Tibial nerve (tissue), 4 donors: ENCODE results near the gene PMIS2. TPM values are rescaled to one million over a fixed set of nuclear protein-coding genes. Genes with fewer than 3 reads are reported as not detected.

Experiments
- DNase-seq, 2 donors: peaks; one replicate each; pipeline ENCODE4 v3.0.0-alpha.2; 2019; ENCODE audit warnings: low spot score in 2 of 2
- H3K27ac ChIP-seq, 4 donors: fragments of 200-600 bp; sonication (generic) in 3 of 4; one replicate each; pipeline ENCODE4 v1.5.1; 2017 to 2019; ENCODE audit warnings: mild to moderate bottlenecking in 1 of 4
- H3K27me3 ChIP-seq, 2 donors: fragments of 200-600 bp; sonication (generic) in 1 of 2; one replicate each; pipeline versions ENCODE4 v1.5.1 to v1.6.0; 2017 to 2019
- H3K36me3 ChIP-seq, 3 donors: fragments of 200-600 bp; sonication (generic); one replicate each; pipeline ENCODE4 v1.5.1; 2018 to 2019
- H3K4me1 ChIP-seq, 4 donors: fragments of 200-600 bp; sonication (generic) in 3 of 4; one replicate each; pipeline ENCODE4 v1.5.1; 2017 to 2019
- H3K4me3 ChIP-seq, 4 donors: fragments of 200-600 bp; sonication (generic) in 3 of 4; one replicate each; pipeline ENCODE4 v1.5.1; 2017 to 2019; ENCODE audit warnings: mild to moderate bottlenecking in 1 of 4, moderate library complexity in 1 of 4
- H3K9me3 ChIP-seq, 4 donors: fragments of 200-600 bp; sonication (generic) in 3 of 4; one replicate each; pipeline ENCODE4 v1.5.1; 2017 to 2019
- CTCF ChIP-seq, 5 experiments: fragments of 200-600 bp in 3 of 5; fragments of 450-650 bp in 2 of 5; sonication (generic) in 3 of 5; IDR thresholded peaks; one replicate each; pipeline ENCODE4 v1.5.1; 2016 to 2019; ENCODE audit warnings: antibody characterized with exemption in 5 of 5, mild to moderate bottlenecking in 3 of 5, moderate library complexity in 2 of 5
- EP300 ChIP-seq, 2 donors: sonication (generic); formaldehyde crosslinking; IDR thresholded peaks; one replicate each; pipeline ENCODE4 v1.6.1; 2017; ENCODE audit warnings: antibody characterized with exemption in 2 of 2, mild to moderate bottlenecking in 1 of 2
- POLR2A ChIP-seq, 2 donors: fragments of 450-650 bp; IDR thresholded peaks; one replicate each; pipeline ENCODE4 v1.6.1; 2017; ENCODE audit warnings: antibody characterized with exemption in 2 of 2, mild to moderate bottlenecking in 2 of 2, moderate library complexity in 2 of 2
- WGBS, 2 donors: methylation state at CpG; one replicate each; pipeline ENCODE4 v1.1.5; 2018; 5-methylcytosine and 5-hydroxymethylcytosine counted together
- total RNA-seq, 4 donors: library from RNA; depleted of rRNA; stranded (reverse); fragments of >200 nt; gene quantifications; one replicate each; pipeline ENCODE4 v1.1.0, GENCODE V29; 2016

PMIS2 gene
- not detected for total RNA-seq

DNA sequence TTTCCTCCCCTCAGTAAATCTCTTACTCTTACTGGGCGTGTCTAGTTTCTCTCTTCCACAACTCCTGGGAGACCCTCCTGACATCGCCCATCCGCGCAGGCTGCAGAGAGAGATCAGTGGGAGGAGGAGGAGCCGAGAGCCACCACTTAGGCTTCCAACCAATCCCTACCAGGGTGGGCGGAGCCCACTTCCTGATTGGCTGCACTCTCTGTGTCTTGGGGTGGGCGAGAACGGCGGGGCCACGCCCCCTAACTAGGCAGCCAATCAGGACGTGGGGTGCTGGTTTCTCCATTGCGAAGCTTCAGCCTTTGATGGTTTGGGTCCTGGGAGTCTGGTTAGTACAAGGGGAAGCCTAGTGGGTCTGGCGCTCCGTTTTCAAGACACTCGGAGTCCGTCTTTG, at the start of gene PMIS2:
TSS of gene PMIS2 (plus strand) at position 326 of the 400 bp plus-strand sequence. CDS start 87 bp downstream, outside the sequence.
- DNase-seq: no peak
- TF ChIP-seq EP300 (IDR thresholded peaks at IDR 0.05) (no peak), CTCF (IDR thresholded peaks at IDR 0.05) (no peak), POLR2A (IDR thresholded peaks at IDR 0.05) (no peak)
- H3K27me3 ChIP-seq: no peaks in the 10 kb centered on the region
- no peak within 1 kb of the TSS for H3K4me3 ChIP-seq
- H3K9me3 ChIP-seq: peaks cover 0 to 17% (median 0%) of the 10 kb centered on the region in 4 donors
- no peak within 1 kb of the TSS for H3K27ac ChIP-seq
- H3K4me1 ChIP-seq: no peaks in the 10 kb centered on the region
- 45 to 51% methylated on average over 16 of the region's 16 CpGs for WGBS, 2 donors
- H3K36me3 ChIP-seq: no peaks in the 10 kb centered on the region

DNA sequence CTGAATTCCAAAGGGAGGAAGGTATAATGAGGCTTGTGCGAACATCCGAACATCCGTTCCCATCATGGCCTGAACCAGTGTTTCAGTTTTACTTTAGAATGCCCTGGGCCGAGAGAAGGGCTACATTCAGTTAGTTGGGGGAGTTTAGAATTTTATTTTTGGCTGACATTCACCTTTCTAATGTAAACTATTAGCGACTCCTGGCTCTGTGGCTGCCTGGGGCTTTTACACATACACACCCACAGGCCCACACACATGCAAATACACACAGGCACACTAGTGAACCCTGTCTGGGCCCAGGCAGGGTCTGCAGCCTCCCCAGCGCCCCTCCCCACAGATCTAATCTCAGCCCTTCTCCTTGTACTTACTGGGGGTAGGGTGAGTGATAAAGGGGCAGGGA, 46.7 kb upstream of the PMIS2 start:
- H3K4me1 ChIP-seq: peaks cover 0 to 10% (median 3%) of the 10 kb centered on the region in 4 donors
- peaks cover 0 to 12% of the 10 kb centered on the region in 2 donors for H3K27me3 ChIP-seq
- peaks cover 0 to 23% (median 0%) of the 10 kb centered on the region in 3 donors for H3K36me3 ChIP-seq
- H3K9me3 ChIP-seq: no peaks in the 10 kb centered on the region
- no peak for DNase-seq
- no peak for TF ChIP-seq EP300 (IDR thresholded peaks at IDR 0.05)
- no peak for TF ChIP-seq POLR2A (IDR thresholded peaks at IDR 0.05)
- TF ChIP-seq CTCF (IDR thresholded peaks at IDR 0.05): no peak
- 65 to 69% methylated on average over 6 of the region's 6 CpGs for WGBS, 2 donors
- no peak overlapping the region for H3K27ac ChIP-seq
- H3K4me3 ChIP-seq: no peak overlapping the region

- Histone ChIP-seq H3K4me3 (no peak overlapping the region), H3K27ac (no peak overlapping the region), H3K36me3 (peaks cover 0 to 23% (median 0%) of the 10 kb centered on the region in 3 donors), H3K4me1 (peaks cover 0 to 15% (median 7%) of the 10 kb centered on the region in 4 donors), H3K9me3 (no peaks in the 10 kb centered on the region), H3K27me3 (peaks cover 0 to 7% of the 10 kb centered on the region in 2 donors)
- DNase-seq: no peak
- 86 to 87% methylated on average over 8 to 12 of the region's 12 CpGs for WGBS, 2 donors
- TF ChIP-seq CTCF (IDR thresholded peaks at IDR 0.05) (no peak), POLR2A (IDR thresholded peaks at IDR 0.05) (no peak), EP300 (IDR thresholded peaks at IDR 0.05) (no peak)
Observed at GRCh38 chr19:35539850-35540249, 46.1 kb upstream of the PMIS2 start.

- H3K4me3 ChIP-seq: no peak overlapping the region
- TF ChIP-seq EP300 (IDR thresholded peaks at IDR 0.05) (no peak), CTCF (IDR thresholded peaks at IDR 0.05) (no peak), POLR2A (IDR thresholded peaks at IDR 0.05) (no peak)
- peaks cover 0 to 15% (median 7%) of the 10 kb centered on the region in 4 donors for H3K4me1 ChIP-seq
- WGBS, 2 donors: 70 to 73% methylated on average over 7 of the region's 7 CpGs
- H3K27me3 ChIP-seq: peaks cover 0 to under 1% of the 10 kb centered on the region in 2 donors
- no peak overlapping the region for H3K27ac ChIP-seq
- no peaks in the 10 kb centered on the region for H3K9me3 ChIP-seq
- no peak for DNase-seq
- H3K36me3 ChIP-seq: peaks cover 0 to 23% (median 0%) of the 10 kb centered on the region in 3 donors
Observed at GRCh38 chr19:35540356-35540927, 45.5 kb upstream of the PMIS2 start.

GRCh38 chr19:35542209-35542608, 43.8 kb upstream of the PMIS2 start:
- no peak for DNase-seq
- Histone ChIP-seq H3K4me3 (no peak overlapping the region), H3K9me3 (no peaks in the 10 kb centered on the region), H3K27ac (no peak overlapping the region), H3K4me1 (peaks cover 0 to 30% (median 15%) of the 10 kb centered on the region in 4 donors), H3K27me3 (no peaks in the 10 kb centered on the region), H3K36me3 (peaks cover 0 to 30% (median 0%) of the 10 kb centered on the region in 3 donors)
- TF ChIP-seq CTCF (IDR thresholded peaks at IDR 0.05) (no peak), POLR2A (IDR thresholded peaks at IDR 0.05) (no peak), EP300 (IDR thresholded peaks at IDR 0.05) (no peak)
- WGBS, 2 donors: 89 to 92% methylated on average over 10 to 11 of the region's 11 CpGs
